ENCODE data around the gene MRGPRX4. TPM values are rescaled to one million over a fixed set of nuclear protein-coding genes. Genes with fewer than 3 reads are reported as not detected.

Gene MRGPRX4
- total RNA-seq, 2 donors from 2014 or later: not detected

- no peaks in the 10 kb centered on the region for H3K4me1 ChIP-seq
- 81 to 100% methylated on average over 1 to 3 of the region's 3 CpGs for WGBS, 2 donors
- no peak for TF ChIP-seq POLR2A (IDR thresholded peaks at IDR 0.05)
- no peak for TF ChIP-seq CTCF (IDR thresholded peaks at IDR 0.05)
- no peaks in the 10 kb centered on the region for H3K9me3 ChIP-seq
- H3K27ac ChIP-seq: no peak overlapping the region
- no peak for DNase-seq
- no peak for ATAC-seq
- intact Hi-C loops (cut with DNase I): no loop called here
- no peaks in the 10 kb centered on the region for H3K27me3 ChIP-seq
- no peaks in the 10 kb centered on the region for H3K36me3 ChIP-seq (replicated peaks in 1 of 2; ENCODE audit: insufficient read depth in 1 of 2, low read depth in 2 of 2)
- no peak overlapping the region for H3K4me3 ChIP-seq
Measured at GRCh38 chr11:18204220-18204619, 31.6 kb downstream of the MRGPRX4 start.

DNA sequence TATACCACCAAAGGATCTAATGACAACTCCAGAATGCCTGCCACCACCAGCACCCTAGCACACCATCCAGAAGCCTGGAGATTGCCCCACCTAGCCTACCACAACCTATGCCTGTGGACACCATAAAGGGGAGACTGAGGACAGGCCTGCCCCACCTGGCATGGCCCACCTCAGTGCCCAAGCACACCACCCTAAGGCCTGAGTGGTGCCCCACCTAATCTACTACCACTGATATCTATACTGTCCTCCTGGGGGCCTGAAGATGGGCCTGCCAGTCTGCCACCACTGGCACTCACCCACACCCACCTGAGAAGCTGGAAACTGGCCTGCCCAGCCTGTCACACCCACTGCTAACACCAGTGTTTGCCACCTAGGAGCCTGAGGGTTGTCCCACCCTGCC is 32.1 kb downstream of the MRGPRX4 start:
- intact Hi-C loops (cut with DNase I): no loop called here
- no peak for DNase-seq
- Histone ChIP-seq H3K27ac (no peak overlapping the region), H3K9me3 (no peaks in the 10 kb centered on the region), H3K27me3 (no peaks in the 10 kb centered on the region), H3K4me3 (no peak overlapping the region), H3K36me3 (replicated peaks in 1 of 2; ENCODE audit: insufficient read depth in 1 of 2, low read depth in 2 of 2) (no peaks in the 10 kb centered on the region), H3K4me1 (no peaks in the 10 kb centered on the region)
- TF ChIP-seq POLR2A (IDR thresholded peaks at IDR 0.05) (no peak), CTCF (IDR thresholded peaks at IDR 0.05) (no peak)
- ATAC-seq: no peak

- no peaks in the 10 kb centered on the region for H3K27me3 ChIP-seq
- DNase-seq (no peak), ATAC-seq (no peak)
- intact Hi-C loops (cut with DNase I): no loop called here
- H3K4me1 ChIP-seq: no peaks in the 10 kb centered on the region
- no peak for TF ChIP-seq CTCF (IDR thresholded peaks at IDR 0.05)
- TF ChIP-seq POLR2A (IDR thresholded peaks at IDR 0.05): no peak
- WGBS, 2 donors: 23% methylated on average over 9 to 33 of the region's 33 CpGs
- no peaks in the 10 kb centered on the region for H3K9me3 ChIP-seq
- no peaks in the 10 kb centered on the region for H3K36me3 ChIP-seq (replicated peaks in 1 of 2; ENCODE audit: insufficient read depth in 1 of 2, low read depth in 2 of 2)
- no peak overlapping the region for H3K27ac ChIP-seq
- no peak overlapping the region for H3K4me3 ChIP-seq
Measured at GRCh38 chr11:18209058-18209457, 36.4 kb downstream of the MRGPRX4 start.

DNA sequence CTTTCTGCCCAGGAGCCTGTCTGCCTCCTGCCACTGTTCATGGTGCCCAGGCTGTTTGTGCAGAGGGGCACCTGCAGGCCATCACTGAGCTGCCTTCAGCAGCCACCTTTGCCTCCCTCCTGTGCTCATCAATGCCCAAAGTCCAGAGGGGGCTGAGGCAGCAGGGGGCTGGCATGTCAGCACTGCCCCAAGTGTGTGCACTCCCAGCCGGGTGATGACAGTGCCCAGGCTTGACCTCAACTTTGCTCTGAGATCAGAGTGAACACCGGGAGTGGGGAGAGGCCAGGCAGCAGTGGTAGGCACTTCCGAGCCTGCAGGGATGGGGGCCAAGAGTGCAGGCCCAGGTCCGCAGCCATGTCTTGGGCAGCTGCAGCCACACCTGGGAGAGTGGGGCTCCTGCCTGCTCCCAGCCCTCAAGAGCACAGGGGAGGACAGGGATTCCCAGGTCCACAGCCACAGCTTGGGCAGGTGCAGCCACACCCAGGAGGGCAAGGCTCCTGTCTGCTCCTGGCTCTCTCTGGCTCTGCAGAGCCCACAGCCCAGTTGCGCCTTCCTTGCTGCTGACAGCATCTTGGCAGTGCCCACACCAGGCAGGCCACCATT is 48.7 kb downstream of the MRGPRX4 start:
- ATAC-seq (no peak), DNase-seq (no peak)
- WGBS, 2 donors: 75% methylated on average over 5 of the region's 5 CpGs; no CpG with 5 or more reads in 1 of the 2 donors
- Histone ChIP-seq H3K27me3 (no peaks in the 10 kb centered on the region), H3K27ac (no peak overlapping the region), H3K4me3 (no peak overlapping the region), H3K36me3 (replicated peaks in 1 of 2; ENCODE audit: insufficient read depth in 1 of 2, low read depth in 2 of 2) (no peaks in the 10 kb centered on the region), H3K4me1 (no peaks in the 10 kb centered on the region), H3K9me3 (no peaks in the 10 kb centered on the region)
- intact Hi-C loops (cut with DNase I): no loop called here
- TF ChIP-seq CTCF (IDR thresholded peaks at IDR 0.05) (no peak), POLR2A (IDR thresholded peaks at IDR 0.05) (no peak)

DNA sequence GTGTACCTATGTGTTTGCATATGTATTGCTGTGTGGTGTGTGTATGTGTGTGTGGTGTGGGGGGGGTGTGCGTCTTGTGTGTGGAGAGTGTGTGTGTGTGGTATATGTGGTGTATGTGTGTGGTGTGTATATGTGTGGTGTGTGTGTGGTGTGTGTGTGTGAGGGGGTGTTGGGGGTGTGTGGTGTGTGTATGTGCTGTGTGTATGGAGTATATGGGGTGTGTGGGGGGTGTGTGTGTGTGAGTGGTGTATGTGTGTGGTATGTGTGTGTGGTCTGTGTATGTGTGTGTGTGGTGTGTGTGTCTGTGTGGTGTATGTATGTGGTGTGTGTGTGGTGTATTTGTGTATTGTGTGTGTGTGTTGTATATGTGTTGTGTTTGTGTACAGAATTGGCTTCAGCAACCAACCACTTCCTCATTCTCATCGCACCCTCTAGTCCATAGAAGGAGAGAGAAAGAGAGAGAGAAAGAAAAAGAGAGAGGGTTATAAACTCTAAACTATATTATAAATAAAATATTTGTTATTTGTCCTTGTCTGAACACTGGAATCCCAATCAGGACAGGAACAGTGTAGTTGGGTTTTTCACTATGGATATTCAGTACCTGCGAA is 50.3 kb downstream of the MRGPRX4 start:
- intact Hi-C loops (cut with DNase I): no loop called here
- no peak for ATAC-seq

More for the DNA sequence above, 50.3 kb downstream of the MRGPRX4 start:
- Histone ChIP-seq H3K4me1 (no peaks in the 10 kb centered on the region), H3K27ac (no peak overlapping the region), H3K27me3 (no peaks in the 10 kb centered on the region), H3K36me3 (replicated peaks in 1 of 2; ENCODE audit: insufficient read depth in 1 of 2, low read depth in 2 of 2) (no peaks in the 10 kb centered on the region), H3K9me3 (no peaks in the 10 kb centered on the region), H3K4me3 (no peak overlapping the region)
- DNase-seq: no peak
- WGBS, 2 donors: 77 to 84% methylated on average over 3 of the region's 3 CpGs
- TF ChIP-seq POLR2A (IDR thresholded peaks at IDR 0.05): no peak
- no peak for TF ChIP-seq CTCF (IDR thresholded peaks at IDR 0.05)
